ENCODE measurements around the gene HDLBP.

Gene HDLBP

GRCh38 chr2:241179899-241180298, 135.6 kb downstream of the HDLBP start:
- DNase-seq (ENCODE audit: extremely low read depth in 1 of 2, low read depth in 1 of 2) = peak in 1 of 2 donors; percentile 51

- DNase-seq (ENCODE audit: extremely low read depth in 1 of 2, low read depth in 1 of 2) = no peak
Observed at GRCh38 chr2:241178961-241179360, 136.5 kb downstream of the HDLBP start.

- DNase-seq (ENCODE audit: extremely low read depth in 1 of 2, low read depth in 1 of 2) = no peak
Observed at GRCh38 chr2:241177526-241178334, 137.7 kb downstream of the HDLBP start.

All from stimulated activated CD8-positive, alpha-beta memory T cell treated with anti-CD3 and anti-CD28 coated beads, Interleukin-7, amount 100 ng/mL, for 48 hours (primary cell).